ENCODE measurements around the gene TXNDC5. TPM values are rescaled to one million over a fixed set of nuclear protein-coding genes. Genes with fewer than 3 reads are reported as not detected.

Gene TXNDC5
- polyA plus RNA-seq, 3 donors, result 12.6 to 33.5 (median 21.2) TPM

DNA sequence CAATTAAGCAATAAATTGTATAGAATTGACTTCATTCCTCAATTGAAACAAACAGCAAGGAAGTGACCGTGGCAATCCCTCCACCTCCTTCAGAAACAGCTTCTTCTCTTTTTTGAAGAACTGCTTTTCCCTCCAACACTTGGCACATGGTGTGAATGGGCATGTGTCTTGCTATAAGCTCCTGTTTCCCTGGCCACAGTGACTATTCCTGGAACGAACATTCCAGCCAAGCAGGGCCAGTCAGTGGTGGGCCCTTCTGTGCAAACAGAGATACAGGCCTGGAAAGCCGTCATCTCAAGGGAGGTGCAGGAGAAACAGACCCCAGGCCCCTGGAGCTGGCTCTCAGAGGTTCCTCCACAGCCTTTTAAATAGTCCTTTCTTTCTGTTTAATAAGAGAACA, 6.9 kb downstream of the TXNDC5 start:
- peaks cover 4% of the 10 kb centered on the region for H4K20me1 ChIP-seq (ENCODE audit: insufficient read depth, low read length)
- intact Hi-C loops (cut with micrococcal nuclease), result no loop called here
- Mint-ChIP-seq H3K36me3 (peaks cover 60% of the 10 kb centered on the region in 2 donors), H3K4me1 (peaks cover 4% of the 10 kb centered on the region), H3K9me3 (no peaks in the 10 kb centered on the region), H3K4me3 (no peak overlapping the region), H3K27me3 (ENCODE audit: low read depth in 3 of 3) (peaks cover 0 to 2% (median 0%) of the 10 kb centered on the region in 3 donors), H3K27ac (peak overlapping the region in 1 of 7 donors; percentile 46)
- H3K4me2 ChIP-seq (replicated peaks; ENCODE audit: extremely low read depth, low read length, poor library complexity, severe bottlenecking), result no peak overlapping the region
- 100% methylated on average over 2 of the region's 3 CpGs for WGBS (ENCODE audit: insufficient coverage)
- no peaks in the 10 kb centered on the region for H3K4me1 ChIP-seq (ENCODE audit: control insufficient read depth in 1 of 2, insufficient read depth in 2 of 2, low read length in 2 of 2)
- peaks cover 60 to 62% of the 10 kb centered on the region in 2 donors for H3K36me3 ChIP-seq (replicated peaks in 1 of 2; ENCODE audit: control insufficient read depth in 1 of 2, insufficient read depth in 2 of 2, low read length in 2 of 2)
- TF ChIP-seq, protein P1, sequence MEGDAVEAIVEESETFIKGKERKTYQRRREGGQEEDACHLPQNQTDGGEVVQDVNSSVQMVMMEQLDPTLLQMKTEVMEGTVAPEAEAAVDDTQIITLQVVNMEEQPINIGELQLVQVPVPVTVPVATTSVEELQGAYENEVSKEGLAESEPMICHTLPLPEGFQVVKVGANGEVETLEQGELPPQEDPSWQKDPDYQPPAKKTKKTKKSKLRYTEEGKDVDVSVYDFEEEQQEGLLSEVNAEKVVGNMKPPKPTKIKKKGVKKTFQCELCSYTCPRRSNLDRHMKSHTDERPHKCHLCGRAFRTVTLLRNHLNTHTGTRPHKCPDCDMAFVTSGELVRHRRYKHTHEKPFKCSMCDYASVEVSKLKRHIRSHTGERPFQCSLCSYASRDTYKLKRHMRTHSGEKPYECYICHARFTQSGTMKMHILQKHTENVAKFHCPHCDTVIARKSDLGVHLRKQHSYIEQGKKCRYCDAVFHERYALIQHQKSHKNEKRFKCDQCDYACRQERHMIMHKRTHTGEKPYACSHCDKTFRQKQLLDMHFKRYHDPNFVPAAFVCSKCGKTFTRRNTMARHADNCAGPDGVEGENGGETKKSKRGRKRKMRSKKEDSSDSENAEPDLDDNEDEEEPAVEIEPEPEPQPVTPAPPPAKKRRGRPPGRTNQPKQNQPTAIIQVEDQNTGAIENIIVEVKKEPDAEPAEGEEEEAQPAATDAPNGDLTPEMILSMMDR (IDR thresholded peaks at IDR 0.05), result no peak
- H3K9me3 ChIP-seq (replicated peaks in 1 of 2; ENCODE audit: control insufficient read depth in 1 of 2, insufficient read depth in 1 of 2, low read length in 2 of 2), result no peaks in the 10 kb centered on the region
- no peak overlapping the region for H2AFZ ChIP-seq (ENCODE audit: insufficient read depth, low read depth, low read length, poor library complexity, severe bottlenecking)
- H3K79me2 ChIP-seq (ENCODE audit: insufficient read depth, low read length), result peaks cover 38% of the 10 kb centered on the region
- H3K9ac ChIP-seq (ENCODE audit: insufficient read depth, low read length, poor library complexity, severe bottlenecking), result no peak overlapping the region
- H3K27me3 ChIP-seq (ENCODE audit: control insufficient read depth in 2 of 2, insufficient read depth in 2 of 2, low read length in 2 of 2), result no peaks in the 10 kb centered on the region
- H3K4me3 ChIP-seq (replicated peaks in 1 of 3; ENCODE audit: low read depth in 2 of 3, low read length in 3 of 3), result no peak overlapping the region
- DNase-seq, result no peak
- no peak overlapping the region for H3K27ac ChIP-seq (ENCODE audit: low read depth in 1 of 2, low read length in 2 of 2)

DNA sequence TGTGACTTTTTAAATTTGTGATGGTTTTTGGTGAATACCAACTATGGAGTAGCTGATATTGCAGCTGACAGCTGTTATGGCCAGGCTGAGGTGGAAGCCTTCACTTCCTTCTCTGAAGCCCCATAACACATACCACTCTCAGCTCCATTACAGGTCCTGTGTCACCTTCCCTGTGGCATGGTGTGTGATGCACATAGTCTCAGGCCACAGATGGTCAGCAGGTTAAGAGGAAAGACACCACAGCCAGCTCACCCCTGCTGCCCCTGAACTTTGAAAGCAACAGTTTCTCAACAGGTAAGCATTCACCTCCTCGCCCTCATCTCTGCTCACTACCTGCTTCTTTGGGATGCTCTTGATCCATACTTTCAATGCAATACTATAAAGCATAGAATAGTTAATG, 7.7 kb downstream of the TXNDC5 start:
- Histone ChIP-seq H3K4me2 (replicated peaks; ENCODE audit: extremely low read depth, low read length, poor library complexity, severe bottlenecking) (no peak overlapping the region), H3K27ac (ENCODE audit: low read depth in 1 of 2, low read length in 2 of 2) (no peak overlapping the region), H3K4me1 (ENCODE audit: control insufficient read depth in 1 of 2, insufficient read depth in 2 of 2, low read length in 2 of 2) (no peaks in the 10 kb centered on the region), H3K36me3 (replicated peaks in 1 of 2; ENCODE audit: control insufficient read depth in 1 of 2, insufficient read depth in 2 of 2, low read length in 2 of 2) (peaks cover 66 to 70% of the 10 kb centered on the region in 2 donors), H4K20me1 (ENCODE audit: insufficient read depth, low read length) (peaks cover 4% of the 10 kb centered on the region), H3K9me3 (replicated peaks in 1 of 2; ENCODE audit: control insufficient read depth in 1 of 2, insufficient read depth in 1 of 2, low read length in 2 of 2) (no peaks in the 10 kb centered on the region), H3K9ac (ENCODE audit: insufficient read depth, low read length, poor library complexity, severe bottlenecking) (no peak overlapping the region), H3K27me3 (ENCODE audit: control insufficient read depth in 2 of 2, insufficient read depth in 2 of 2, low read length in 2 of 2) (no peaks in the 10 kb centered on the region), H3K4me3 (replicated peaks in 1 of 3; ENCODE audit: low read depth in 2 of 3, low read length in 3 of 3) (no peak overlapping the region), H2AFZ (ENCODE audit: insufficient read depth, low read depth, low read length, poor library complexity, severe bottlenecking) (no peak overlapping the region), H3K79me2 (ENCODE audit: insufficient read depth, low read length) (peaks cover 30% of the 10 kb centered on the region)
- Mint-ChIP-seq H3K36me3 (peaks cover 68% of the 10 kb centered on the region in 2 donors), H3K27ac (no peak overlapping the region), H3K9me3 (no peaks in the 10 kb centered on the region), H3K27me3 (ENCODE audit: low read depth in 3 of 3) (peaks cover 0 to 2% (median 0%) of the 10 kb centered on the region in 3 donors), H3K4me3 (no peak overlapping the region), H3K4me1 (peaks cover 4% of the 10 kb centered on the region)
- WGBS (ENCODE audit: insufficient coverage), result no CpG with 5 or more reads among the region's 1 CpG
- DNase-seq, result no peak
- TF ChIP-seq, protein P1 (IDR thresholded peaks at IDR 0.05), result no peak
- intact Hi-C loops (cut with micrococcal nuclease), result no loop called here
